SK-N-SH treated with all-trans-retinoic acid at 6 μM for 48 hours (cell line): Measurements from ENCODE around the gene CMBL.

Source experiments
- ATAC-seq: fragments of 200-7000 bp; cut with Tn5 transposase; 3 replicates; pipeline ENCODE4 v1.9.1; 2020; ENCODE audit warnings: mild to moderate bottlenecking, moderate library complexity
- BACH2 ChIP-seq: fragments of 250-450 bp; sonication (Bioruptor Pico); IDR thresholded peaks from 2 replicates; pipeline ENCODE4 v1.9.0; 2021; ENCODE audit warnings: mild to moderate bottlenecking, borderline replicate concordance
- CSDC2 ChIP-seq: fragments of 250-450 bp; sonication (Bioruptor Pico); IDR thresholded peaks from 2 replicates; pipeline ENCODE4 v1.5.0; 2020; ENCODE audit warnings: mild to moderate bottlenecking, moderate library complexity
- CSRNP3 ChIP-seq: fragments of 250-450 bp; sonication (Bioruptor Pico); IDR thresholded peaks from 2 replicates; pipeline ENCODE4 v1.5.1; 2021; ENCODE audit warnings: mild to moderate bottlenecking, moderate library complexity
- ESRRG ChIP-seq: fragments of 250-450 bp; sonication (Bioruptor Pico); IDR thresholded peaks from 2 replicates; pipeline ENCODE4 v1.6.1; 2021; ENCODE audit warnings: mild to moderate bottlenecking
- GLIS3 ChIP-seq: fragments of 250-450 bp; sonication (Bioruptor Pico); IDR thresholded peaks from 2 replicates; pipeline ENCODE4 v1.5.0; 2020; ENCODE audit warnings: mild to moderate bottlenecking, moderate library complexity
- ISL1 ChIP-seq: fragments of 250-450 bp; sonication (Bioruptor Pico); IDR thresholded peaks from 2 replicates; pipeline ENCODE4 v2.1.2; 2022; ENCODE audit warnings: mild to moderate bottlenecking, moderate library complexity
- OSR1 ChIP-seq: fragments of 250-450 bp; sonication (Bioruptor Pico); IDR thresholded peaks from 2 replicates; pipeline ENCODE4 v1.8.0; 2022; ENCODE audit warnings: moderate library complexity, mild to moderate bottlenecking, inconsistent platforms
- PATZ1 ChIP-seq: fragments of 250-450 bp; sonication (Bioruptor Pico); IDR thresholded peaks from 2 replicates; pipeline ENCODE4 v1.8.0; 2020; ENCODE audit warnings: mild to moderate bottlenecking, moderate library complexity, borderline replicate concordance
- POU6F1 ChIP-seq: fragments of 250-450 bp; sonication (Bioruptor Pico); IDR thresholded peaks from 2 replicates; pipeline ENCODE4 v1.8.0; 2021; ENCODE audit warnings: low read depth, mild to moderate bottlenecking, moderate library complexity, borderline replicate concordance
- PPARA ChIP-seq: fragments of 250-450 bp; sonication (Bioruptor Pico); IDR thresholded peaks from 2 replicates; pipeline ENCODE4 v1.5.0; 2020; ENCODE audit warnings: mild to moderate bottlenecking, borderline replicate concordance
- TCF4 ChIP-seq: fragments of 250-450 bp; sonication (Bioruptor Pico); IDR thresholded peaks from 2 replicates; pipeline ENCODE4 v1.8.0; 2021; ENCODE audit warnings: mild to moderate bottlenecking, moderate library complexity, borderline replicate concordance
- TOX ChIP-seq: fragments of 250-450 bp; sonication (Bioruptor Pico); IDR thresholded peaks from 2 replicates; pipeline ENCODE4 v1.8.0; 2021; ENCODE audit warnings: mild to moderate bottlenecking, moderate library complexity, borderline replicate concordance
- ZC3H10 ChIP-seq: fragments of 250-450 bp; sonication (Bioruptor Pico); IDR thresholded peaks from 2 replicates; pipeline ENCODE4 v1.5.1; 2021; ENCODE audit warnings: mild to moderate bottlenecking, moderate library complexity
- ZFP3 ChIP-seq: fragments of 250-450 bp; sonication (Bioruptor Pico); IDR thresholded peaks from 2 replicates; pipeline ENCODE4 v1.5.0; 2020; ENCODE audit warnings: mild to moderate bottlenecking, moderate library complexity
- ZNF70 ChIP-seq: fragments of 450-650 bp; formaldehyde crosslinking; IDR thresholded peaks from 2 replicates; pipeline ENCODE4 v1.5.0; 2020; ENCODE audit warnings: mild to moderate bottlenecking, moderate library complexity
- ZNF8 ChIP-seq: fragments of 450-650 bp; formaldehyde crosslinking; IDR thresholded peaks from 2 replicates; pipeline ENCODE4 v1.5.0; 2020; ENCODE audit warnings: mild to moderate bottlenecking, moderate library complexity
- TF ChIP-seq, protein P1 (sequence below): fragments of 250-450 bp; sonication (Bioruptor Pico); IDR thresholded peaks from 2 replicates; pipeline ENCODE4 v1.5.1; 2020; ENCODE audit warnings: low read depth, mild to moderate bottlenecking, moderate library complexity

CMBL gene

GRCh38 chr5:10295619-10296326, 11.9 kb downstream of the CMBL start (continued):
- TF ChIP-seq ZFP3 (CRISPR knock-in tag) (no peak), ZNF70 (no peak), ZC3H10 (CRISPR knock-in tag) (no peak), ZNF8 (CRISPR knock-in tag) (no peak), PPARA (CRISPR knock-in tag) (no peak), ISL1 (CRISPR knock-in tag) (no peak), TCF4 (no peak), TOX (CRISPR knock-in tag) (no peak), POU6F1 (CRISPR knock-in tag) (no peak)
- TF ChIP-seq, all 23 proteins: peak for 0

GRCh38 chr5:10293907-10294662, 13.6 kb downstream of the CMBL start:
- no peak for TF ChIP-seq ZC3H10 (CRISPR knock-in tag)
- TF ChIP-seq CSRNP3 (CRISPR knock-in tag): no peak
- TF ChIP-seq ESRRG (CRISPR knock-in tag): no peak
- no peak for TF ChIP-seq GLIS3
- no peak for TF ChIP-seq POU6F1 (CRISPR knock-in tag)

GRCh38 chr5:10291692-10292339, 15.9 kb downstream of the CMBL start:
- ATAC-seq: no peak
- TF ChIP-seq ZC3H10 (CRISPR knock-in tag) (no peak), PPARA (CRISPR knock-in tag) (no peak), TOX (CRISPR knock-in tag) (no peak), PATZ1 (no peak), ISL1 (CRISPR knock-in tag) (no peak), CSDC2 (CRISPR knock-in tag) (no peak), OSR1 (CRISPR knock-in tag) (no peak), TCF4 (no peak), BACH2 (CRISPR knock-in tag) (no peak), CSRNP3 (CRISPR knock-in tag) (no peak), ESRRG (CRISPR knock-in tag) (no peak)
- TF ChIP-seq, protein P1, sequence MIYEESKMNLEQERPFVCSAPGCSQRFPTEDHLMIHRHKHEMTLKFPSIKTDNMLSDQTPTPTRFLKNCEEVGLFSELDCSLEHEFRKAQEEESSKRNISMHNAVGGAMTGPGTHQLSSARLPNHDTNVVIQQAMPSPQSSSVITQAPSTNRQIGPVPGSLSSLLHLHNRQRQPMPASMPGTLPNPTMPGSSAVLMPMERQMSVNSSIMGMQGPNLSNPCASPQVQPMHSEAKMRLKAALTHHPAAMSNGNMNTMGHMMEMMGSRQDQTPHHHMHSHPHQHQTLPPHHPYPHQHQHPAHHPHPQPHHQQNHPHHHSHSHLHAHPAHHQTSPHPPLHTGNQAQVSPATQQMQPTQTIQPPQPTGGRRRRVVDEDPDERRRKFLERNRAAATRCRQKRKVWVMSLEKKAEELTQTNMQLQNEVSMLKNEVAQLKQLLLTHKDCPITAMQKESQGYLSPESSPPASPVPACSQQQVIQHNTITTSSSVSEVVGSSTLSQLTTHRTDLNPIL (CRISPR knock-in tag): no peak
- TF ChIP-seq, all 23 proteins: peak for 0

More at GRCh38 chr5:10293907-10294662, 13.6 kb downstream of the CMBL start:
- no peak for ATAC-seq
